ENCODE measurements around the gene TCL1B.

Gene TCL1B

DNA sequence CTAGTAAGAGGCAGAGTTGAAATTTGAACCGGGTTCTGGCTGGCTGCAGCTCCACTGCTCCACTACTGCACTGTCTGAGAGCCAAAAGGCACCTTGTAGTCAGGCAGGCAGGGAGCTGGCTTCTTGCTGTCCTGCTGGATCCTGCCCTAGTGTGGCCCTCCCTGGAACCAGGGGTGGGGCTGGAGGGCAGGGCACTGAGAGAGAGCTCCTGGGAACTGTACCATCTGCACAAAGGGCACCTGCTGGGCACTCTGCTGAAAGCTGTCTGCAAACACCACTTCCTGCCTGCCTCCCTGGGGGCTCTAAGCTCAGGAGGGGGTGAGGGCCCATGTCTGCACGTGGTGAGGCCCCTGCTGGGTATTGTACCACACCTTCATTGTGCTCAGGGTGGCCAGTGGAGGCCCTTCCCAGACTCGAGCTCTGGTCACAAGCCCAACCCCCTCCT lies 19.0 kb upstream of the TCL1B start:
- no peak for DNase-seq (ENCODE audit: low read depth)
- TF ChIP-seq, protein P1, sequence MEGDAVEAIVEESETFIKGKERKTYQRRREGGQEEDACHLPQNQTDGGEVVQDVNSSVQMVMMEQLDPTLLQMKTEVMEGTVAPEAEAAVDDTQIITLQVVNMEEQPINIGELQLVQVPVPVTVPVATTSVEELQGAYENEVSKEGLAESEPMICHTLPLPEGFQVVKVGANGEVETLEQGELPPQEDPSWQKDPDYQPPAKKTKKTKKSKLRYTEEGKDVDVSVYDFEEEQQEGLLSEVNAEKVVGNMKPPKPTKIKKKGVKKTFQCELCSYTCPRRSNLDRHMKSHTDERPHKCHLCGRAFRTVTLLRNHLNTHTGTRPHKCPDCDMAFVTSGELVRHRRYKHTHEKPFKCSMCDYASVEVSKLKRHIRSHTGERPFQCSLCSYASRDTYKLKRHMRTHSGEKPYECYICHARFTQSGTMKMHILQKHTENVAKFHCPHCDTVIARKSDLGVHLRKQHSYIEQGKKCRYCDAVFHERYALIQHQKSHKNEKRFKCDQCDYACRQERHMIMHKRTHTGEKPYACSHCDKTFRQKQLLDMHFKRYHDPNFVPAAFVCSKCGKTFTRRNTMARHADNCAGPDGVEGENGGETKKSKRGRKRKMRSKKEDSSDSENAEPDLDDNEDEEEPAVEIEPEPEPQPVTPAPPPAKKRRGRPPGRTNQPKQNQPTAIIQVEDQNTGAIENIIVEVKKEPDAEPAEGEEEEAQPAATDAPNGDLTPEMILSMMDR (conservative IDR thresholded peaks at IDR 0.05; ENCODE audit: low read depth, low read length), result no peak
- no peak overlapping the region for H3K4me3 ChIP-seq (ENCODE audit: low read length)

DNA sequence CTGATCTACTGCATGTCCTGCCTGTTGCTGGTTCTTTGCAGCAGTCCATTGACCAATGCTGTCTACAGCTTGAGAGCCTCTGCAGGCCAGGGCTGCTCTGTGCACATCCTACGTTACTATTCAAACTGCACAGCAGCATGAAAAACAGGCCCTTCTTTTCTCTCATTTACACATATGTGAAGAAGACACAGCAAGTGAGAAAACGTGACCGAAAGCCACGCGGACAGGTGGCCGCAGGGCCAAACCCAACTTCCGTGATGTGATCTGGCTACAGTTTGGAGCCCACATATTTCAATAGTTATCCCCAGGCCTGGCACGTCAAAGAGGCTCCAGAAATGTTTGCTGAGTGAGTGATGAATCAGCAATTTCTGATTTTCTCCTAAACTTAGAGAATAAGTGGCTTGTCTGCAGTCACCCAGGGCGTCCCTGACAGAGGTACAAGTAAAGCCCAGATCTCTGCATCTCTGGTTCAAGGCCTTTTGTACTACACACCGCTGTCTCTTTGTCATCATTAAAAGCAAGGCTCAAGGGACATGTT lies 17.9 kb upstream of the TCL1B start:
- DNase-seq (ENCODE audit: low read depth), result no peak
- TF ChIP-seq, protein P1 (conservative IDR thresholded peaks at IDR 0.05; ENCODE audit: low read depth, low read length), result no peak
- H3K4me3 ChIP-seq (ENCODE audit: low read length), result no peak overlapping the region

DNA sequence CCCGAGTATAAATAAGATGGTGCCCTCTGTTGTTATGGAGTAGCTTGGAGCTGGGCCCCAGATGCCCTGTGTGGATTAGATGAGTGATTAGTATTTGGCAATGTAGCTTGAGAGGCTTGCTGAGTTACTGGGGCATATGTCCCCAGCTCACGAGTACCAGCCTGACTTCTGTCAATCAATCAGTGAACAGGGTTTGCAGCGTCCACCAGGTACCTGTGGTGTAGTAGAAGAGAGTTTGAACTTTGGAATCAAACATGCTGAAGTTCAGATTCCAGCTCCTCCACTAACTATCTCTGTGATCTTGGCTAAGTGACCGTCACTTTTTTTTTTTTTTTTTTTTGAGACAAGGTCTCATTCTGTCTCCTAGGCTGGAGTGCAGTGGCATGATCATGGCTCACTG lies 11.6 kb upstream of the TCL1B start:
- TF ChIP-seq, protein P1 (conservative IDR thresholded peaks at IDR 0.05; ENCODE audit: low read depth, low read length), result no peak
- no peak overlapping the region for H3K4me3 ChIP-seq (ENCODE audit: low read length)
- DNase-seq (ENCODE audit: low read depth), result no peak

DNA sequence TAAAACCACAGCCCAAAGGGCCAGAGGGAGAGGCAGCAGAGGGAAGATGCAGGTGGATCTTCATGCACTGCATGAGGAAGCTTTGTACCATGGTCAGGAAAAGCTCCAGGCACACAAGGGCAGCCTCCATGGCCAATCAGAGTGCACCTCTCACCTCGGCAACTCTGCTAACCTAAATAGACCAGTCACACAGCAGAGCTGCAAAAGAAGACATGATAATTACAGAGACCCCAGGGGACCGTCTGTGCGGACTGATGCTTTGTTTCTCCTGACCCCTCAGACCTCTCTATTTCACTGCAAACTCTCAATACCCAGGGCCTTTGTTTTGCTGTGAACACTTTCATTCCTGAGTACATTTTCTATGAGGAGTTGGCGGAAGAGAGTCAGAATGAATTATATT lies 10.7 kb upstream of the TCL1B start:
- H3K4me3 ChIP-seq (ENCODE audit: low read length), result no peak overlapping the region
- no peak for DNase-seq (ENCODE audit: low read depth)
- TF ChIP-seq, protein P1 (conservative IDR thresholded peaks at IDR 0.05; ENCODE audit: low read depth, low read length), result no peak

DNA sequence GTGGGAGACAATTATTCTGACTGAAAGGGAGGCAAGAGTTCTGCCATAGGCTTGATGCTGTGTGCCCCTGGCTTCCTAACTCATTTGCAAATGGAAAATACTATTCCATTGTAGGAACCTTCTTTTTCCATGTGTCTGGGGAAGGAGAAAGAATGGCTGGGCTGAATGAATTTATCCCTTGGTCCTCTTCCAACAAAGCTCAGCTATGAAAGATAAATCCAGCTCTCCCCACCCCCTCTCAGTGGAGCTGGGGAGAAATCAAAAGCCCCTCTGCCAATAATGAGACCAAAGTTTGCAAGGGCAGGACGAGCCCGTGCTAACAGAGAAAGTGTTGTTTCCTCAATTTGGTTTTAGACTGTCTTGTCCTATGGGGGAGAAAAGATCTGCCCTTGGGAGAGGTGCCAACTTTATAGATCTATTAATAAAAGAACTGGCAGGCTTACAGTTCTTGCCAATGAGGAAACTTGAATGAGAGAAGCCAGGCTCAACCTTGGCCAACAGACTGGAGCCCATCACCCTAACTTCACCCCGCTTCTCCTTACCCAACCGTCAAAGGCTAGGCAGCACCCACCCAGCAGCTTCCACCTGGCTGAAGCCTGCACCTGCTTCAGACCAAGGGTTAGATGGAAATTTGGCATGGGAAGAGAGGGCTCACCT lies 8.9 kb upstream of the TCL1B start:
- TF ChIP-seq, protein P1 (conservative IDR thresholded peaks at IDR 0.05; ENCODE audit: low read depth, low read length), result no peak
- no peak overlapping the region for H3K4me3 ChIP-seq (ENCODE audit: low read length)
- DNase-seq (ENCODE audit: low read depth), result no peak

DNA sequence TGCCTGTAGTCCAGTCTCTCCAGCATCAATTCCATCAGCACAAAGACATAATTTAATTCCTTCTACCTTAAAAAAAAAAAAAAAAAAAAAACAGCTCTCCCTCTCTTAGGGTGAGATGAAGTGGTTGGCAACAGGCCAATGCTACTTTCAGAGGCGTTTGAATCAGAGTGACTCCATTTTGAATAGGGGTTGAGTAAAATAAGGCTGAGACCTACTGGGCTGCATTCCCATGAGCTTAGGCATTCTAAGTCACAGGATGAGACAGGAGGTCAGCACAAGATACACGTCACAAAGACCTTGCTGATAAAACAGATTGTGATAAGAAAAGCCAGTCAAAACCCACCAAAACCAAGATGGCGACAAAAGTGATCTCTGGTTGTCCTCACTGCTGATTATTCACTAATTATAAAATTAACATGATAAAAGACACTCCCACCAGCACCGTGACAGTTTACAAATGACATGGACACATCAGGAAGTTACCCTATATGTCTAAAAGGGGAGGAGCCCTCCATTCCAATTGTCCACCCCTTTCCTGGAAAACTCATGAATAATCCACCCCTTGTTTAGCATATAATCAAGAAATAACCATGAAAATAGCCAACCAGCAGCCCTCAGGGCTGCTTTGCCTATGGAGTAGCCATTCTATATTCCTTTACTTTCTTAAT lies 6.9 kb upstream of the TCL1B start:
- DNase-seq (ENCODE audit: low read depth), result no peak
- no peak overlapping the region for H3K4me3 ChIP-seq (ENCODE audit: low read length)
- TF ChIP-seq, protein P1 (conservative IDR thresholded peaks at IDR 0.05; ENCODE audit: low read depth, low read length), result no peak

Data from retinal pigment epithelial cell (primary cell).